H1 (cell line): Measurements from ENCODE around the gene BRSK2. TPM values are rescaled to one million over a fixed set of nuclear protein-coding genes. Genes with fewer than 3 reads are reported as not detected.

Experiments used
- CBX5 ChIP-seq: fragments of 300-800, 300-1000 bp; sonication (generic); IDR thresholded peaks from 2 replicates; pipeline ENCODE4 v1.7.1; 2016; ENCODE audit warnings: antibody characterized with exemption, low read length, low read depth
- SAP30 ChIP-seq: fragments of 300-600 bp; sonication (generic); IDR thresholded peaks from 2 replicates; pipeline ENCODE4 v1.7.1; 2012; ENCODE audit warnings: low read length, moderate library complexity, mild to moderate bottlenecking, inconsistent platforms; ENCODE audit not compliant: insufficient read depth, insufficient replicate concordance
- polyA plus RNA-seq, 7 experiments: library from polyadenylated mRNA; depleted of rRNA in 3 of 7; stranded (reverse) in 5 of 7; unstranded in 2 of 7; fragments of >200 nt in 5 of 7; fragments of 200-250 nt in 2 of 7; gene quantifications; 1 replicate in 5 of 7; 2 replicates in 1 of 7; 4 replicates in 1 of 7; pipeline versions ENCODE4 v1.2.1 to v1.2.3, GENCODE V29; 2011 to 2013; ENCODE audit warnings: missing spikeins in 2 of 7, mixed read lengths in 2 of 7
- total RNA-seq: library from RNA; stranded (reverse); fragmentation: NEBNext Ultra II Directional; extraction: Animal tissue kit (Norgen Biotek cat#: 25700); gene quantifications from 2 replicates; pipeline ENCODE4 v1.2.1, GENCODE V29; 2021

The BRSK2 gene
- total and polyA plus RNA-seq, 2 of the 8 experiments (the other 6 are each of a cell fraction or from before 2014, with no cell fraction given) = 17.3 to 27.1 TPM

DNA sequence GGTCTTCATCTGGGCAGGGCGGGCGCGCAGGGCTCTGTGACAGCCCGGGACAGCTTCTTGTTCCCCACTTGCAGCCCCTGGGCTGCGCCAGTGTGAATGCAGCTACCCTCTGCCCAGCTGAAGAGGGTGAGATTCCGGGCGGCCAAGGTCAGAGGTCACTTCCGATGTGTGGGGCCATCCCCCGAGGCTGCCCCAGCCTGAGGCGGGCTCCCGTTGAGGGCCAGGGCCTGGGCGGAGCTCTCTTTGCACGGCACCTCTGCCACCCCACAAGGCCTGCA is 72.9 kb downstream of the BRSK2 start (continued):
- no peak for TF ChIP-seq CBX5
- no peak for TF ChIP-seq SAP30
